Amniotic stem cell (primary cell): ENCODE measurements around the gene ZBTB12.
"Not testable (repeated sequence)": the region's sequence is repeated elsewhere in the genome, so short reads cannot be mapped to it uniquely, and the experiment has no call there.

Experiments used
- DNase-seq: peaks from one replicate; lab custom pipeline; 2025; lab: John Stamatoyannopoulos, UW

Gene ZBTB12

GRCh38 chr6:31922942-31923341, 21.1 kb upstream of the ZBTB12 start:
- DNase-seq = no peak

DNA sequence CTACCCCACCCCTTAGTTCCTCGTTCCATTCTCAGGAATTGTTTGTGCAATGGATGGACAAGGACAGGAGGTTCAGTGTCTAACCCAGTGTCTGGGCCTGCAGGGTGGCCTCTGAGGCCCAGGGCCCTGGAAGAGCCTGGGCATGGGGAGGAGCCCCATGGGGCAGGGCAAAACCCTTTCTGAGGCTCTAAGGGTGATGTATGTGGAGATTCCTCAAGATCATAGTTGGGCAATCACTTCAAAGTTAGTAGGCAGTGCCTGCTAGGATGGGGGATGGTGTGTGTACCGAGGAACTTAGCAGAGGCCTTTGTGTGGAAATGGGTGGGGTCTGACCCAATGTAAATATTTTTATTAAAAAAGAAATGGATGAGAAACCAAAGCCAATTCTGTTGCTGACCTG, 18.9 kb upstream of the ZBTB12 start:
- no peak for DNase-seq

- DNase-seq = no peak
Measured at GRCh38 chr6:31919624-31920303, 17.9 kb upstream of the ZBTB12 start.

DNA sequence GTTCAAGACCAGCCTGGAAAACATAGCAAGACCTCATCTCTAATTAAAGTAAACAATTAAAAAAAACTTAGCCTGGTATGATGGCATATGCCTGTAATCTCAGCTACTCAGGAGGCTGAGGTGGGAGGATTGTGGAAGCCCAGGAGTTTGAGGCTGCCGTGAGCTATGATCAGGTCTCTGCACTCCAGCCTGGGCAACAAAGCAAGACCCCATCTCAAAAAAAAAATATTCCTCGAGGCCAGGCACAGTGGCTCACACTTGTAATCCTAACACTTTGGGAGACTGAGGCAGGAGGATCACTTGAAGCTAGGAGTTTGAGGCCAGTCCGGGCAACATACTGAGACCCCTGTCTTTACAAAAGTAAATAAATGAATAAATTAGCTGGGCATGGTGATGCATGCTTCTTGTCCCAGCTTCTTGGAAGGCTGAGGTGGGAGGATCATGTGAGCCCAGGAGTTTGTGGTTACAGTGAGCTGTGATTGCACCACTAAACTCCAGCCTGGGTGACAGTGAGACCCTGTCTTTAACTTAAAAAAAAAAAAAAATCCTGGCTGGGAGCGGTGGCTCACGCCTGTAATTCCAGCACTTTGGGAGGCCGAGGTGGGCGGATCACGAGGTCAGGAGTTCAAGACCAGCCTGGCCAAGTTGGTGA, 16.3 kb upstream of the ZBTB12 start:
- no peak for DNase-seq

DNA sequence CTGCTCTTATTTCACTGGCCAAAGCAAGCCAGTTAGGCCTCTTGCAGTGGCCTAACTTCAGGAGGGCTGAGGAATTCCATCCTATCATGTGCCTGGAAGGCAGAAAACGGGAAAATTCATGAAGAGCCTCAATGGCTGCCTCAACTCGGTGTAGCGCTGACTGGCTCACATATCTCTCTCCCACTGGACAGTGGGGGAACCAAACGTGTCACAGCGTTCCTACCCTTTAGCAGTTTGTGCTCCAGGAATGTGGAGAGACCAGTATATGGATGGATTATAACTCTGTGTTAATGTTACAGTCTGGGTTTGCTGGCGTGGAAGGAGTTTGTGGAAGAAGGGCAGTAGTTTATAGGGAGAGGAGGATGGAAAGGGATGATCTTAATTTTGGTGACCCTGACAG, 13.9 kb upstream of the ZBTB12 start:
- DNase-seq = no peak

GRCh38 chr6:31915351-31915750, 13.5 kb upstream of the ZBTB12 start:
- no peak for DNase-seq

- DNase-seq = no peak
Measured at GRCh38 chr6:31911826-31912585, 10.1 kb upstream of the ZBTB12 start.

- DNase-seq = not testable (repeated sequence)
Measured at GRCh38 chr6:31909298-31909697, 7.4 kb upstream of the ZBTB12 start.

DNA sequence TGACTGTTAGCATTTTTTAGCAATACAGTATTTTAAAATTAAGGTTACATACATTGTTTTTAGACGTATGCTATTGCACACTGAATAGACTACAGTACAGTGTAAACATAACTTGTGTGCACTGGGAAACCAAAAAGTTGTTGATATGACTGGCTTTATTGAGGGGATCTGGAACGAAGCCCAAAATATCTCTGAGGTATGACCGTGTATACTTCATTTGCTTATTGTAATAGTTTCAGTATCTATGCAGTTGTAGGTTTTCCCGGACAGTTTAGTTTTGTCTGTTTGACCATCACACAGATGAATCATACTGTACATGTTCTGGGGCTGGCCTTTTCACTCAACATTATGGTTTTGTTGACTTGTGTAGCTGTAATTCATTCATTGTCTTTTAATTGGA, 6.9 kb upstream of the ZBTB12 start:
- DNase-seq = no peak

- DNase-seq = not testable (repeated sequence)
Measured at GRCh38 chr6:31908255-31908654, 6.4 kb upstream of the ZBTB12 start.

DNA sequence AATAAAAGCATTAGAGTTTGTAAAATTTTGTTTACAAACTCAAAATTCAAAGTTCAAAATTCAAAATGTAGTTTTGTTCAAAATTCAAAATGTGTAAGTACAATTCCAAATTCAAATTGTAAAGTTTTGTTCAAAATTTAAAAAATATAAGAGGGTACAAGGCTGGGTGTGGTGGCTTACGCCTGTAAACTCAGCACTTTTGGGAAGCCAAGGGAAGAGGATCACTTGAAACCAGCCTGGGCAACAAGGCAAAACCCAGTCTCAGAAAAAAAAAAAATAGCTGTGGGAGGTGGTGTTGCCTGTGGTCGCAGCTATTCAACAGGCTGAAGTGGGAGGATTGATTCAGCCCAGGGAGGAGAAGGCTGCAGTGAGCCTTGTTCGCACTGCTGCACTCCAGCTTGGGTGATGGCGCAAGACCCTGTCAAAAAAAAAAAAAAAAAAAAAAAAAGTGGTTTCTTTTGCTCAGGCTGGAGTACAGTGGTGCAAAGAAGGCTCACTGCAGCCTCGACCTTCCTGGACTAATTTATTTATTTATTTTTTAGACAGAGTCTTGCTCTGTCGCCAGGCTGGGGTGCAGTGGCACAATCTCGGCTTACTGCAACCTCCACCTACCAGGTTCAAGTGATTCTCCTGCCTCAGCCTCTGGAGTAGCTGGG, 5.4 kb upstream of the ZBTB12 start:
- DNase-seq = no peak

DNA sequence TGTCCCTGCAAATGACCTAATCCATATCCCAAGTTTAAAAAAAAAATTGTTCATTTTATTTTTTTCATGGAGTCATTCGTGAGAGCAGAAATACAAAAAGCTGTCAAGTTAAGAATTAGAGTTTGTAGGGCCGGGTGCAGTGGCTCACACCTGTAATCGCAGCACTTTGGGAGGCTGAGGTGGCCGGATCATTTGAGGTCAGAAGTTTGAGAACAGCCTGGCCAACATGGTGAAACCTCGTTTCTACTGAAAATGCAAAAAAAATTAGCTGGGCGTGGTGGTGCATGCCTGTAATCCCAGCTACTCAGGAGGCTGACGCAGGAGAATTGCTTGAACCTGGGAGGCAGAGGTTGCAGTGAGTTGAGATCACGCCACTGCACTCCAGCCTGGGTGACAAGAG, 4.8 kb upstream of the ZBTB12 start:
- not testable (repeated sequence) for DNase-seq

- no peak for DNase-seq
Measured at GRCh38 chr6:31906122-31906521, 4.2 kb upstream of the ZBTB12 start.

- DNase-seq = no peak
Measured at GRCh38 chr6:31905041-31905440, 3.2 kb upstream of the ZBTB12 start.

GRCh38 chr6:31903957-31904356, 2.1 kb upstream of the ZBTB12 start:
- DNase-seq = no peak

- no peak for DNase-seq
Measured at GRCh38 chr6:31901415-31901952, 402 bp downstream of the ZBTB12 start.

- no peak for DNase-seq
Measured at GRCh38 chr6:31900917-31901414, 920 bp downstream of the ZBTB12 start.

- DNase-seq = no peak
Measured at GRCh38 chr6:31899882-31900722, 1.8 kb downstream of the ZBTB12 start.

GRCh38 chr6:31899215-31899614, 2.7 kb downstream of the ZBTB12 start:
- no peak for DNase-seq

- DNase-seq = no peak
Measured at GRCh38 chr6:31898383-31899011, 3.4 kb downstream of the ZBTB12 start.
